HepG2 (cell line): ENCODE results near the gene SLCO3A1. TPM values are rescaled to one million over a fixed set of nuclear protein-coding genes. Genes with fewer than 3 reads are reported as not detected.

Experiments
- ATAC-seq: fragments of 200-7000 bp; cut with Tn5 transposase; 3 replicates; pipeline ENCODE4 v1.9.1; 2020; ENCODE audit warnings: mild to moderate bottlenecking, moderate library complexity
- BruUV-seq: library from RNA; stranded (reverse); fragments of 400-500 nt; replicated peaks from 2 replicates; lab custom pipeline; 2021; lab: Mats Ljungman, UMichigan
- CTCF ChIA-PET: fragments of 300-600 bp; formaldehyde crosslinking; extraction: SDS; loops from one replicate; lab custom pipeline; 2021; ENCODE audit warnings: low total read pairs, inconsistent platforms, low intra/inter-chr PET ratio; lab: Yijun Ruan, JAX
- POLR2A ChIA-PET: fragments of 350-600 bp; sonication (Branson Sonifier 250); formaldehyde crosslinking; loops from one replicate; lab custom pipeline; 2020; ENCODE audit warnings: antibody characterized with exemption, inconsistent platforms; lab: Yijun Ruan, JAX
- DNase-seq: peaks from one replicate; pipeline ENCODE4 v3.0.0-alpha.2; 2015; ENCODE audit warnings: low spot score
- FAIRE-seq: peaks from 3 replicates; lab custom pipeline; 2011; peaks lifted over from hg19 to GRCh38; lab: Jason Lieb, UNC
- H2AFZ ChIP-seq: one replicate; pipeline ENCODE4 v1.6.1; 2011; ENCODE audit warnings: low read length, inconsistent platforms
- H3K27ac ChIP-seq: fragments of 300-600 bp; 3 replicates; pipeline ENCODE4 v1.8.0; 2011; ENCODE audit warnings: mixed run types, mild to moderate bottlenecking, mixed read lengths, low read length, inconsistent platforms; ENCODE audit not compliant: insufficient read depth; ENCODE audit errors: extremely low read length
- H3K27me3 ChIP-seq, 2 experiments: fragments of 200-600 bp in 1 of 2; 2 replicates in 1 of 2; 3 replicates in 1 of 2; pipeline versions ENCODE4 v1.6.0 to v1.8.0; 2011; ENCODE audit warnings: low read length in 2 of 2, mild to moderate bottlenecking in 2 of 2, moderate library complexity in 2 of 2, inconsistent platforms in 1 of 2; ENCODE audit not compliant: insufficient read depth in 2 of 2, control insufficient read depth in 1 of 2
- H3K36me3 ChIP-seq, 2 experiments: fragments of 200-600 bp in 1 of 2; replicated peaks in 1 of 2; 2 replicates in 1 of 2; 3 replicates in 1 of 2; pipeline versions ENCODE4 v1.5.1 to v1.8.0; 2011; ENCODE audit warnings: low read length in 2 of 2, inconsistent platforms in 1 of 2; ENCODE audit not compliant: insufficient read depth in 2 of 2, control insufficient read depth in 1 of 2
- H3K4me1 ChIP-seq: 2 replicates; pipeline ENCODE4 v1.5.1; 2012; ENCODE audit warnings: low read length, inconsistent platforms; ENCODE audit not compliant: insufficient read depth
- H3K4me2 ChIP-seq: 2 replicates; pipeline ENCODE4 v1.6.0; 2011; ENCODE audit warnings: low read depth, low read length, inconsistent platforms
- H3K4me3 ChIP-seq, 3 experiments: fragments of 200-600 bp in 1 of 3; sonication (generic), shearing (Covaris generic) in 1 of 3; replicated peaks in 1 of 3; 2 replicates each; pipeline ENCODE4 v1.5.1; 2011 to 2016; ENCODE audit warnings: low read length in 3 of 3, inconsistent platforms in 2 of 3, low read depth in 2 of 3, mild to moderate bottlenecking in 2 of 3, control low read depth in 1 of 3, mixed read lengths in 1 of 3; ENCODE audit not compliant: insufficient read depth in 1 of 3
- H3K79me2 ChIP-seq: one replicate; pipeline ENCODE4 v1.6.1; 2011; ENCODE audit warnings: low read length, inconsistent platforms; ENCODE audit not compliant: insufficient read depth
- H3K9ac ChIP-seq: 2 replicates; pipeline ENCODE4 v1.6.0; 2011; ENCODE audit warnings: mild to moderate bottlenecking, low read depth, low read length, inconsistent platforms; ENCODE audit not compliant: insufficient read depth
- H3K9me3 ChIP-seq: 2 replicates; pipeline ENCODE4 v1.5.1; 2012; ENCODE audit warnings: mild to moderate bottlenecking, low read length
- H4K20me1 ChIP-seq: 2 replicates; pipeline ENCODE4 v1.6.0; 2011; ENCODE audit warnings: inconsistent platforms, mild to moderate bottlenecking, low read length, moderate library complexity; ENCODE audit not compliant: insufficient read depth
- ADNP ChIP-seq: sonication (generic); formaldehyde crosslinking; IDR thresholded peaks from 2 replicates; pipeline ENCODE4 v1.4.0; 2020; ENCODE audit warnings: missing genetic modification reagents
- BRF2 ChIP-seq: sonication (generic); formaldehyde crosslinking; IDR thresholded peaks from 2 replicates; pipeline ENCODE4 v1.8.1; 2022; ENCODE audit warnings: mild to moderate bottlenecking, missing genetic modification reagents
- CENPX ChIP-seq: sonication (generic); formaldehyde crosslinking; IDR thresholded peaks from 2 replicates; pipeline ENCODE4 v1.9.0; 2021; ENCODE audit warnings: mild to moderate bottlenecking, missing genetic modification reagents, moderate library complexity
- FIP1L1 ChIP-seq: fragments of 200-400 bp; formaldehyde crosslinking; IDR thresholded peaks from 2 replicates; pipeline ENCODE4 v1.6.1; 2018; ENCODE audit warnings: low read depth, mild to moderate bottlenecking, low read length, moderate library complexity, borderline replicate concordance; ENCODE audit not compliant: insufficient read depth
- HDAC6 ChIP-seq: fragments of 200-600 bp; sonication (generic); IDR thresholded peaks from 2 replicates; pipeline ENCODE4 v1.7.0; 2017; ENCODE audit warnings: mild to moderate bottlenecking, antibody characterized with exemption, low read length, low read depth
- MXD4 ChIP-seq: IDR thresholded peaks from 2 replicates; pipeline ENCODE4 v1.6.1; 2016; ENCODE audit warnings: mild to moderate bottlenecking, missing biosample characterization, missing genetic modification reagents
- RAD21 ChIP-seq: fragments of 450-650 bp; formaldehyde crosslinking; IDR thresholded peaks from 2 replicates; pipeline ENCODE4 v1.5.0; 2020; ENCODE audit warnings: mild to moderate bottlenecking
- SMYD3 ChIP-seq: sonication (generic); formaldehyde crosslinking; IDR thresholded peaks from 2 replicates; pipeline ENCODE4 v1.8.1; 2023; ENCODE audit warnings: mild to moderate bottlenecking, missing genetic modification reagents
- ZNF20 ChIP-seq: sonication (generic); formaldehyde crosslinking; IDR thresholded peaks from 2 replicates; pipeline ENCODE4 v1.4.0; 2020; ENCODE audit warnings: mild to moderate bottlenecking, moderate library complexity, missing genetic modification reagents
- ZNF83 ChIP-seq: sonication (generic); formaldehyde crosslinking; IDR thresholded peaks from 2 replicates; pipeline ENCODE4 v1.4.0; 2020; ENCODE audit warnings: missing genetic modification reagents, mild to moderate bottlenecking, borderline replicate concordance
- WGBS: methylation state at CpG from one replicate; pipeline ENCODE4 v1.1.6; 2017; ENCODE audit warnings: low lambda C conversion rate; 5-methylcytosine and 5-hydroxymethylcytosine counted together
- in situ Hi-C: cut with HindIII; loops from 2 replicates; pipeline ENCODE4 v1.10.0; 2017; ENCODE audit warnings: low pct_unique_long_range_greater_than_20kb; ENCODE audit not compliant: extremely low pct_ligation_motif_present
- intact Hi-C: fragments of 100-400 bp; cut with micrococcal nuclease; formaldehyde crosslinking; loops from one replicate; pipeline ENCODE4 v1.10.0; 2022; ENCODE audit not compliant: unreplicated experiment
- polyA plus RNA-seq, 8 experiments: library from polyadenylated mRNA; depleted of rRNA in 3 of 8; stranded (reverse) in 7 of 8; unstranded in 1 of 8; fragments of >200 nt; fragmentation: Illumina TruSeq in 4 of 8; extraction: Trizol in 4 of 8; gene quantifications; 2 replicates each; pipeline versions ENCODE4 v1.2.1 to v1.2.3, GENCODE V29; 2011 to 2016; ENCODE audit warnings: low read depth in 4 of 8, missing spikeins in 1 of 8, mixed read lengths in 1 of 8; ENCODE audit not compliant: insufficient read depth in 1 of 8
- total RNA-seq, 5 experiments: library from RNA; depleted of rRNA; stranded (reverse); fragments of >200 nt; fragmentation: Illumina TruSeq; extraction: Trizol; gene quantifications; 2 replicates each; pipeline ENCODE4 v1.2.3, GENCODE V29; 2016; ENCODE audit warnings: low read depth in 1 of 5
- TF ChIP-seq, protein P1 (sequence below): sonication (generic); formaldehyde crosslinking; IDR thresholded peaks from 2 replicates; pipeline ENCODE4 v1.4.0; 2020; ENCODE audit warnings: mild to moderate bottlenecking, missing genetic modification reagents
- TF ChIP-seq, protein P2 (sequence below): sonication (generic); formaldehyde crosslinking; IDR thresholded peaks from 2 replicates; pipeline ENCODE4 v1.5.0; 2020; ENCODE audit warnings: mild to moderate bottlenecking, missing genetic modification reagents
- TF ChIP-seq, protein P3 (sequence below): IDR thresholded peaks from 2 replicates; pipeline ENCODE4 v1.6.1; 2012; ENCODE audit warnings: low read depth, low read length, improper control_type of control experiment
- TF ChIP-seq, protein P4 (sequence below): sonication (generic); formaldehyde crosslinking; IDR thresholded peaks from 2 replicates; pipeline ENCODE4 v1.4.0; 2020; ENCODE audit warnings: low read depth, mild to moderate bottlenecking, missing genetic modification reagents

Gene SLCO3A1
- total and polyA plus RNA-seq, 2 of the 13 experiments (the other 11 are each of a cell fraction or from before 2014, with no cell fraction given), result 0.02 TPM; not detected in 1

- no peak overlapping the region for H2AFZ ChIP-seq
- no TSS peak for BruUV-seq
- 21% methylated on average over 5 of the region's 5 CpGs for WGBS
- no peak overlapping the region for H3K9ac ChIP-seq
- TF ChIP-seq SMYD3 (CRISPR knock-in tag), result no peak
- TF ChIP-seq, protein P1, sequence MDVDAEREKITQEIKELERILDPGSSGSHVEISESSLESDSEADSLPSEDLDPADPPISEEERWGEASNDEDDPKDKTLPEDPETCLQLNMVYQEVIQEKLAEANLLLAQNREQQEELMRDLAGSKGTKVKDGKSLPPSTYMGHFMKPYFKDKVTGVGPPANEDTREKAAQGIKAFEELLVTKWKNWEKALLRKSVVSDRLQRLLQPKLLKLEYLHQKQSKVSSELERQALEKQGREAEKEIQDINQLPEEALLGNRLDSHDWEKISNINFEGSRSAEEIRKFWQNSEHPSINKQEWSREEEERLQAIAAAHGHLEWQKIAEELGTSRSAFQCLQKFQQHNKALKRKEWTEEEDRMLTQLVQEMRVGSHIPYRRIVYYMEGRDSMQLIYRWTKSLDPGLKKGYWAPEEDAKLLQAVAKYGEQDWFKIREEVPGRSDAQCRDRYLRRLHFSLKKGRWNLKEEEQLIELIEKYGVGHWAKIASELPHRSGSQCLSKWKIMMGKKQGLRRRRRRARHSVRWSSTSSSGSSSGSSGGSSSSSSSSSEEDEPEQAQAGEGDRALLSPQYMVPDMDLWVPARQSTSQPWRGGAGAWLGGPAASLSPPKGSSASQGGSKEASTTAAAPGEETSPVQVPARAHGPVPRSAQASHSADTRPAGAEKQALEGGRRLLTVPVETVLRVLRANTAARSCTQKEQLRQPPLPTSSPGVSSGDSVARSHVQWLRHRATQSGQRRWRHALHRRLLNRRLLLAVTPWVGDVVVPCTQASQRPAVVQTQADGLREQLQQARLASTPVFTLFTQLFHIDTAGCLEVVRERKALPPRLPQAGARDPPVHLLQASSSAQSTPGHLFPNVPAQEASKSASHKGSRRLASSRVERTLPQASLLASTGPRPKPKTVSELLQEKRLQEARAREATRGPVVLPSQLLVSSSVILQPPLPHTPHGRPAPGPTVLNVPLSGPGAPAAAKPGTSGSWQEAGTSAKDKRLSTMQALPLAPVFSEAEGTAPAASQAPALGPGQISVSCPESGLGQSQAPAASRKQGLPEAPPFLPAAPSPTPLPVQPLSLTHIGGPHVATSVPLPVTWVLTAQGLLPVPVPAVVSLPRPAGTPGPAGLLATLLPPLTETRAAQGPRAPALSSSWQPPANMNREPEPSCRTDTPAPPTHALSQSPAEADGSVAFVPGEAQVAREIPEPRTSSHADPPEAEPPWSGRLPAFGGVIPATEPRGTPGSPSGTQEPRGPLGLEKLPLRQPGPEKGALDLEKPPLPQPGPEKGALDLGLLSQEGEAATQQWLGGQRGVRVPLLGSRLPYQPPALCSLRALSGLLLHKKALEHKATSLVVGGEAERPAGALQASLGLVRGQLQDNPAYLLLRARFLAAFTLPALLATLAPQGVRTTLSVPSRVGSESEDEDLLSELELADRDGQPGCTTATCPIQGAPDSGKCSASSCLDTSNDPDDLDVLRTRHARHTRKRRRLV (CRISPR knock-in tag), result no peak
- TF ChIP-seq, protein P2, sequence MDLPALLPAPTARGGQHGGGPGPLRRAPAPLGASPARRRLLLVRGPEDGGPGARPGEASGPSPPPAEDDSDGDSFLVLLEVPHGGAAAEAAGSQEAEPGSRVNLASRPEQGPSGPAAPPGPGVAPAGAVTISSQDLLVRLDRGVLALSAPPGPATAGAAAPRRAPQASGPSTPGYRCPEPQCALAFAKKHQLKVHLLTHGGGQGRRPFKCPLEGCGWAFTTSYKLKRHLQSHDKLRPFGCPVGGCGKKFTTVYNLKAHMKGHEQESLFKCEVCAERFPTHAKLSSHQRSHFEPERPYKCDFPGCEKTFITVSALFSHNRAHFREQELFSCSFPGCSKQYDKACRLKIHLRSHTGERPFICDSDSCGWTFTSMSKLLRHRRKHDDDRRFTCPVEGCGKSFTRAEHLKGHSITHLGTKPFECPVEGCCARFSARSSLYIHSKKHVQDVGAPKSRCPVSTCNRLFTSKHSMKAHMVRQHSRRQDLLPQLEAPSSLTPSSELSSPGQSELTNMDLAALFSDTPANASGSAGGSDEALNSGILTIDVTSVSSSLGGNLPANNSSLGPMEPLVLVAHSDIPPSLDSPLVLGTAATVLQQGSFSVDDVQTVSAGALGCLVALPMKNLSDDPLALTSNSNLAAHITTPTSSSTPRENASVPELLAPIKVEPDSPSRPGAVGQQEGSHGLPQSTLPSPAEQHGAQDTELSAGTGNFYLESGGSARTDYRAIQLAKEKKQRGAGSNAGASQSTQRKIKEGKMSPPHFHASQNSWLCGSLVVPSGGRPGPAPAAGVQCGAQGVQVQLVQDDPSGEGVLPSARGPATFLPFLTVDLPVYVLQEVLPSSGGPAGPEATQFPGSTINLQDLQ (CRISPR knock-in tag), result no peak
- TF ChIP-seq, protein P3, sequence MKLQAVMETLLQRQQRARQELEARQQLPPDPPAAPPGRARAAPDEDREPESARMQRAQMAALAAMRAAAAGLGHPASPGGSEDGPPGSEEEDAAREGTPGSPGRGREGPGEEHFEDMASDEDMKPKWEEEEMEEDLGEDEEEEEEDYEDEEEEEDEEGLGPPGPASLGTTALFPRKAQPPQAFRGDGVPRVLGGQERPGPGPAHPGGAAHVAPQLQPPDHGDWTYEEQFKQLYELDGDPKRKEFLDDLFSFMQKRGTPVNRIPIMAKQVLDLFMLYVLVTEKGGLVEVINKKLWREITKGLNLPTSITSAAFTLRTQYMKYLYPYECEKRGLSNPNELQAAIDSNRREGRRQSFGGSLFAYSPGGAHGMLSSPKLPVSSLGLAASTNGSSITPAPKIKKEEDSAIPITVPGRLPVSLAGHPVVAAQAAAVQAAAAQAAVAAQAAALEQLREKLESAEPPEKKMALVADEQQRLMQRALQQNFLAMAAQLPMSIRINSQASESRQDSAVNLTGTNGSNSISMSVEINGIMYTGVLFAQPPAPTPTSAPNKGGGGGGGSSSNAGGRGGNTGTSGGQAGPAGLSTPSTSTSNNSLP, result no peak
- no peak for TF ChIP-seq ZNF83
- TF ChIP-seq MXD4 (CRISPR knock-in tag), result no peak
- no peak for TF ChIP-seq ZNF20 (CRISPR knock-in tag)
- no peak for TF ChIP-seq BRF2 (CRISPR knock-in tag)
- TF ChIP-seq RAD21 (CRISPR knock-in tag), result no peak
- TF ChIP-seq HDAC6, result no peak
- TF ChIP-seq, protein P4, sequence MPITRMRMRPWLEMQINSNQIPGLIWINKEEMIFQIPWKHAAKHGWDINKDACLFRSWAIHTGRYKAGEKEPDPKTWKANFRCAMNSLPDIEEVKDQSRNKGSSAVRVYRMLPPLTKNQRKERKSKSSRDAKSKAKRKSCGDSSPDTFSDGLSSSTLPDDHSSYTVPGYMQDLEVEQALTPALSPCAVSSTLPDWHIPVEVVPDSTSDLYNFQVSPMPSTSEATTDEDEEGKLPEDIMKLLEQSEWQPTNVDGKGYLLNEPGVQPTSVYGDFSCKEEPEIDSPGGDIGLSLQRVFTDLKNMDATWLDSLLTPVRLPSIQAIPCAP (CRISPR knock-in tag), result no peak
- no peak for TF ChIP-seq FIP1L1
- no peak for TF ChIP-seq ADNP
- TF ChIP-seq CENPX, result no peak
- ATAC-seq (no peak), DNase-seq (no peak), FAIRE-seq (no peak)
- no peak overlapping the region for H3K4me3 ChIP-seq
- H3K27ac ChIP-seq, result no peak overlapping the region
- intact Hi-C loops, result no loop called here
- no peaks in the 10 kb centered on the region for H3K9me3 ChIP-seq
- H4K20me1 ChIP-seq, result no peaks in the 10 kb centered on the region
- POLR2A ChIA-PET, result no interaction called here
- no peaks in the 10 kb centered on the region for H3K4me1 ChIP-seq
- H3K27me3 ChIP-seq, result no peaks in the 10 kb centered on the region; a peak in 1 of 5 replicates
- no peaks in the 10 kb centered on the region for H3K36me3 ChIP-seq
- CTCF ChIA-PET, result no interaction called here
- H3K4me2 ChIP-seq, result no peak overlapping the region
- in situ Hi-C loops, result no loop called here
- no peaks in the 10 kb centered on the region for H3K79me2 ChIP-seq
These were observed 38.9 kb downstream of the SLCO3A1 start for GRCh38 chr15:91892436-91892835.
